Activated T-cell treated with anti-CD3 and anti-CD28 coated beads, Interleukin-2, amount 50 U/mL, for 48 hours (primary cell): ENCODE data around the gene TMEM260.
"Not testable (repeated sequence)": the region's sequence is repeated elsewhere in the genome, so short reads cannot be mapped to it uniquely, and the experiment has no call there.

ENCODE experiments used
- DNase-seq, 2 experiments: peaks; one replicate each; pipeline ENCODE4 v3.0.0-alpha.2; 2020

TMEM260 gene

DNA sequence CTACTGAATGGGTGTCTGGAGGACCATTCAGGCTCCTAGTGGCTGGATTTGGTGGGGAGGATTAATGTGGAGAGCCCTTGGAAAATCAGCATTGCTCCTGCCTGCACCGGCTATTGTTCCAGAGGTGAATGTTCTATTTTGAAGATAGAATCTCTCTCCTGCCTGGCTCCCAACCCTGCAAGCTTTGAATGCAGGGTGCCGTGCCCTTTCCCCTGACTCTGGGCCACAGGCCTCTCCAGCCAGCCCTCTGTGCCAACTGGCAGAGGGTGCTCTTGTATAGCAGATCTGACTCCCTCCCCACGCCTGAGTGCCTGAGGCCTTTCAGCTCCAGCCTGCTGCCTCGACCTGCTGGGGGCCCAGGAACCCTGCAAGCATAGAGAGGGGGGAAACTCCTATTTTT lies 106.8 kb downstream of the TMEM260 start:
- DNase-seq, result no peak

DNA sequence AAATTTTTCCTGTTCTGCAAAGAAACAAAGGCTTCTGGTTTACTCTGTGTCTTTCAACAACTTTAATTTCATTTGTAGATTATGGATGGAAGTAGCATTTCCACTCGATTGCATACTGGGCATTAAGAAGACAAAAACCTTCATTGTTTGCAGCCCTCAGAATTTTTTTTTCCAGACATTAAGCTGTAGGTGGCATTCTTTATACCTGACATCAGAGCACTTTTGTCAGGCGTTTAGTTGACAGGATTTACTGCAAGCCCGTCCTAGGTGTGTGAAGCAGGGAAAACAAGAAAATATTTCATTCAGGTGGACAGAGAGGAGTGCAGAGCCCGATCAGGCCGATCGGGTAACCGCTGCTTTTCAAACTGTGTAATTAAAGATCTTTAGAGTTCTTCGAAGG lies 107.5 kb downstream of the TMEM260 start:
- DNase-seq, result no peak

DNA sequence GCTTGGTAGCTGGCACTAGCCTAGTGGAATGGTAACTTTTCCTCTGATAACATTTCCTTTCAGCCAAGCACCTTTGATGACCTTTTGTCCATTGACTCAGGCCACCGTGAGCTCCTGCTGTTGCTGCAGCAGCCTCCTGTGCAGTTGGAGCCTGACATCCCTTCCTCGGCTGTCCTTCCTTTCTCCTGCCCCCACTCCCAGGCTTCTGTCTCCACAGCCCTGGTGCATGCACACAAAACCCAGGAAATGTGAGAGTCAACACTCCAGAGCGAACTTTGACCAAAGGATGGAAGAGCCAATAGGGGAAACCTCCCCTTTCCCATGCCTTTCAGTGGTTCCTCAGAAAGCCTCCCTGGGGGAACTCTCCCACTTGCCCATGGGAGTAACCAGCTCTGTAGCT lies 115.0 kb downstream of the TMEM260 start:
- no peak for DNase-seq

DNA sequence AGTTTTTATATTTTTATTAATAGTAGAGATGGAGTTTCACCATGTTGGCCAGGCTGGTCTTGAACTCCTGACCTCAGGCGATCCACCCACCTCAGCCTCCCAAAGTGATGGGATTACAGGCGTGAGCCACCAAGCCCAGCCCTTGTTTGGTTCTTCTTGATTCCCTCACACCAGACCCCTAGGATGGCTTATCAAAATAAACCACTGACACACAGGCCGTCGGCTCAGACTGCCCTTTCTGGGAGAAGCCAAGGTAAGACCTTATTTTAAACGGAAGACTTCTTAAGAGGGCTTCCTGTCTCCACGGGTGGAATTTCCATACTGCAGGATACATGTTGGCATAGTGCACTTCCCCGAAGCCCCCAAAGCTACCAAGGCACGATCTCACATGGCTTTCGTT lies 115.6 kb downstream of the TMEM260 start:
- DNase-seq, result not testable (repeated sequence)
